ENCODE data around the gene DNAH8. TPM values are rescaled to one million over a fixed set of nuclear protein-coding genes. Genes with fewer than 3 reads are reported as not detected.

DNAH8 gene
- total and polyA plus RNA-seq, 2 experiments from 2014 or later: 0.03 to 0.15 TPM

DNA sequence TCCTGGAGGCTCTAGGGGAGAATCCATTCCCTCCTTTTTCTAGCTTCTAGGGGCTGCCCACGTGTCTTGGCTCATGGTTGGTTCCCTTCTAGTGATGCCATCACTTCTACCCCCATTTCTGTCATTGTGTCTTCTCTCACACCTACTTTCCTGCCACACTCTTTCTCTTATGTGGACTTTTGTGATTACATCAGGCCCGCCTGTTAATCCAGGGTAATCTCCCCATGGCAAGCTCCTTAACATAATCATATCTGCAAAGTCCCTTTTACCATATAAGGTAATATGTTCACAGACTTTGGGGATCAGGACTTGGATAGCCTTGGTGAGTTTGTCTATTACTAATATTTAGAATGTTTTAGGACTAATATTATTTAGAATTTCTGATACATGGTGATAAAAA lies 111.9 kb downstream of the DNAH8 start:
- DNase-seq (ENCODE audit: low spot score): no peak
- Histone ChIP-seq H3K9me3 (ENCODE audit: low read depth) (no peaks in the 10 kb centered on the region), H3K27ac (no peak overlapping the region), H3K4me3 (no peak overlapping the region), H2AFZ (no peak overlapping the region), H3K9me2 (replicated peaks; ENCODE audit: insufficient read depth) (no peaks in the 10 kb centered on the region), H3K79me2 (no peaks in the 10 kb centered on the region), H3K4me2 (no peak overlapping the region), H3K36me3 (replicated peaks; ENCODE audit: insufficient read depth, low read depth) (no peaks in the 10 kb centered on the region), H3K4me1 (ENCODE audit: insufficient read depth) (no peaks in the 10 kb centered on the region), H3K27me3 (no peaks in the 10 kb centered on the region), H4K20me1 (ENCODE audit: insufficient read depth, poor library complexity, severe bottlenecking) (no peaks in the 10 kb centered on the region)
- no peak for TF ChIP-seq EZH2phosphoT487 (IDR thresholded peaks at IDR 0.05; ENCODE audit: low read depth, severe bottlenecking, unreplicated experiment)
- TF ChIP-seq EZH2 (IDR thresholded peaks at IDR 0.05; ENCODE audit: borderline replicate concordance): no peak
- TF ChIP-seq CTCF (IDR thresholded peaks at IDR 0.05; ENCODE audit: poor library complexity): no peak
- WGBS (ENCODE audit: low lambda C conversion rate, missing lambda C conversion rate): 70% methylated on average over 2 of the region's 2 CpGs

DNA sequence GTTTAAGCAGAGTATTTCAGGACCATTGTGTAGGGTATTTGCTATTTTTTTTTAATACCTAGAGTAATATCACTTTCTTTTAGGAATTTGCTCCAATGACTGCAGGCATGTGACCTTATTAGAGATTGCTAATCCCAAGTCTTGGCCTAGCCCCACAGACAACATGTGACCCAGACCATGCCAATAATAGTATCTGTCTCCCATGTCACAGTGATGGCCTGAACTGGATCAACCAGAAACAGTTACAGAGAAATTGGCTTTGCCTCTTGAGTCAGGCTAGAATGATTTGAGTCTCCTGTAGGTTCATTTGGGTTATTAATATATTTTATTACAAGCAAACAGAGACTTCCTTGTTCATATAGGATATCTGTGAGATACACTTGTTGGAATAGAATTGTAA lies 116.8 kb downstream of the DNAH8 start:
- no peak for DNase-seq (ENCODE audit: low spot score)
- no peak overlapping the region for H3K27ac ChIP-seq
- no peaks in the 10 kb centered on the region for H3K27me3 ChIP-seq
- no peaks in the 10 kb centered on the region for H3K79me2 ChIP-seq
- H3K4me2 ChIP-seq: no peak overlapping the region
- H3K36me3 ChIP-seq (replicated peaks; ENCODE audit: insufficient read depth, low read depth): no peaks in the 10 kb centered on the region
- no peak overlapping the region for H3K4me3 ChIP-seq
- H3K4me1 ChIP-seq (ENCODE audit: insufficient read depth): no peaks in the 10 kb centered on the region
- no peaks in the 10 kb centered on the region for H3K9me2 ChIP-seq (replicated peaks; ENCODE audit: insufficient read depth)
- no peak overlapping the region for H2AFZ ChIP-seq
- H3K9me3 ChIP-seq (ENCODE audit: low read depth): no peaks in the 10 kb centered on the region
- TF ChIP-seq EZH2phosphoT487 (IDR thresholded peaks at IDR 0.05; ENCODE audit: low read depth, severe bottlenecking, unreplicated experiment): no peak
- no peak for TF ChIP-seq CTCF (IDR thresholded peaks at IDR 0.05; ENCODE audit: poor library complexity)
- TF ChIP-seq EZH2 (IDR thresholded peaks at IDR 0.05; ENCODE audit: borderline replicate concordance): no peak
- H4K20me1 ChIP-seq (ENCODE audit: insufficient read depth, poor library complexity, severe bottlenecking): no peaks in the 10 kb centered on the region

- H3K27me3 ChIP-seq: no peaks in the 10 kb centered on the region
- WGBS (ENCODE audit: low lambda C conversion rate, missing lambda C conversion rate): 88% methylated on average over 1 of the region's 1 CpG
- H3K4me1 ChIP-seq (ENCODE audit: insufficient read depth): no peaks in the 10 kb centered on the region
- H3K27ac ChIP-seq: no peak overlapping the region
- H3K4me3 ChIP-seq: no peak overlapping the region
- no peaks in the 10 kb centered on the region for H3K9me3 ChIP-seq (ENCODE audit: low read depth)
- DNase-seq (ENCODE audit: low spot score): no peak
- no peaks in the 10 kb centered on the region for H3K9me2 ChIP-seq (replicated peaks; ENCODE audit: insufficient read depth)
- H3K4me2 ChIP-seq: no peak overlapping the region
- TF ChIP-seq EZH2phosphoT487 (IDR thresholded peaks at IDR 0.05; ENCODE audit: low read depth, severe bottlenecking, unreplicated experiment) (no peak), CTCF (IDR thresholded peaks at IDR 0.05; ENCODE audit: poor library complexity) (no peak), EZH2 (IDR thresholded peaks at IDR 0.05; ENCODE audit: borderline replicate concordance) (no peak)
- H3K79me2 ChIP-seq: no peaks in the 10 kb centered on the region
- H4K20me1 ChIP-seq (ENCODE audit: insufficient read depth, poor library complexity, severe bottlenecking): no peaks in the 10 kb centered on the region
- no peaks in the 10 kb centered on the region for H3K36me3 ChIP-seq (replicated peaks; ENCODE audit: insufficient read depth, low read depth)
- H2AFZ ChIP-seq: no peak overlapping the region
Observed at GRCh38 chr6:38833320-38833719, 118.2 kb downstream of the DNAH8 start.

DNA sequence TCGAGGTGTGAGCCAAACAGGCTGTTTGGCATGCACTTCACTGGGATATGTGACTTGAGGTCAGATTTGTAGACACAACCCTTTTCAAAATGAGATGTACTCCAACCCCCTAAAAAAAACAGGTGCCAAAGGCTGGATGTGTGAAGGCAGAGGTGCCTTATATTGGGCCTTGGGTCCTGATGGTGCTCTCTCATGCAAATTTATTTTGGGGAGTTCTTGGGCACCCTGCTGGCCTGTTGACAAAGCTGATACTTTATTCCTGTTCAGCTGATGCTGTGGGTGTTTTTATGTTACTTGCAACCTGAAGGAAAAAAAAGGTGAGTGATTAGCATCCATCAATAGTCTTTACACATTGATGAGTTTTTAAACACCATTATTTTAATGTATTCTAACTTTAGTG lies 121.5 kb downstream of the DNAH8 start:
- WGBS (ENCODE audit: low lambda C conversion rate, missing lambda C conversion rate): 93% methylated on average over 1 of the region's 1 CpG
- H3K4me1 ChIP-seq (ENCODE audit: insufficient read depth): no peaks in the 10 kb centered on the region
- no peak overlapping the region for H2AFZ ChIP-seq
- H3K9me2 ChIP-seq (replicated peaks; ENCODE audit: insufficient read depth): no peaks in the 10 kb centered on the region
- H3K79me2 ChIP-seq: no peaks in the 10 kb centered on the region
- no peak overlapping the region for H3K4me3 ChIP-seq
- H3K36me3 ChIP-seq (replicated peaks; ENCODE audit: insufficient read depth, low read depth): no peaks in the 10 kb centered on the region
- H3K27ac ChIP-seq: no peak overlapping the region
- H4K20me1 ChIP-seq (ENCODE audit: insufficient read depth, poor library complexity, severe bottlenecking): no peaks in the 10 kb centered on the region
- no peak for DNase-seq (ENCODE audit: low spot score)
- no peaks in the 10 kb centered on the region for H3K9me3 ChIP-seq (ENCODE audit: low read depth)
- H3K27me3 ChIP-seq: no peaks in the 10 kb centered on the region
- TF ChIP-seq EZH2 (IDR thresholded peaks at IDR 0.05; ENCODE audit: borderline replicate concordance) (no peak), EZH2phosphoT487 (IDR thresholded peaks at IDR 0.05; ENCODE audit: low read depth, severe bottlenecking, unreplicated experiment) (no peak), CTCF (IDR thresholded peaks at IDR 0.05; ENCODE audit: poor library complexity) (no peak)
- H3K4me2 ChIP-seq: no peak overlapping the region
